H1 (cell line): ENCODE results near the gene THAP2. TPM values are rescaled to one million over a fixed set of nuclear protein-coding genes. Genes with fewer than 3 reads are reported as not detected.

Source experiments
- CTCF ChIA-PET: fragments of 300-600 bp; sonication (Branson Sonifier 250); formaldehyde crosslinking; loops from one replicate; lab custom pipeline; 2021; ENCODE audit not compliant: partially characterized antibody; lab: Charles Lee
- POLR2A ChIA-PET: fragments of 300-600 bp; sonication (Branson Sonifier 250); formaldehyde crosslinking; loops from one replicate; lab custom pipeline; 2021; ENCODE audit warnings: inconsistent platforms; ENCODE audit not compliant: partially characterized antibody; lab: Charles Lee
- DNase-seq, 2 experiments: peaks; one replicate each; pipeline versions ENCODE4 v3.0.0 to v3.0.0-alpha.2; 2010 to 2022; ENCODE audit warnings: low spot score in 2 of 2, low read depth in 1 of 2, mixed read lengths in 1 of 2
- FAIRE-seq: peaks from 2 replicates; lab custom pipeline; 2011; peaks lifted over from hg19 to GRCh38; lab: Jason Lieb, UNC
- H2AFZ ChIP-seq: 2 replicates; pipeline ENCODE4 v1.8.1; 2012; ENCODE audit warnings: low read length, inconsistent platforms
- H2AK5ac ChIP-seq: 2 replicates; pipeline ENCODE4 v1.6.1; 2013; ENCODE audit warnings: low read depth, low read length
- H2BK120ac ChIP-seq: replicated peaks from 2 replicates; pipeline ENCODE3; 2013; ENCODE audit warnings: low read depth, low read length, inconsistent platforms
- H2BK12ac ChIP-seq: 2 replicates; pipeline ENCODE4 v1.6.1; 2013; ENCODE audit warnings: low read depth, low read length
- H2BK15ac ChIP-seq: 2 replicates; pipeline ENCODE4 v1.6.1; 2013; ENCODE audit warnings: low read length
- H2BK20ac ChIP-seq: 2 replicates; pipeline ENCODE4 v1.6.1; 2013; ENCODE audit warnings: low read length
- H2BK5ac ChIP-seq: 2 replicates; pipeline ENCODE4 v1.6.1; 2013; ENCODE audit warnings: low read depth, low read length
- H3K14ac ChIP-seq: 2 replicates; pipeline ENCODE4 v1.6.1; 2013; ENCODE audit warnings: inconsistent platforms; ENCODE audit not compliant: insufficient read length
- H3K18ac ChIP-seq: 2 replicates; pipeline ENCODE4 v1.6.1; 2013; ENCODE audit warnings: low read length; ENCODE audit errors: extremely low read depth
- H3K23ac ChIP-seq: 2 replicates; pipeline ENCODE4 v1.6.1; 2013; ENCODE audit warnings: inconsistent platforms; ENCODE audit not compliant: insufficient read length
- H3K23me2 ChIP-seq: 2 replicates; pipeline ENCODE4 v1.6.1; 2013; ENCODE audit warnings: low read depth, low read length
- H3K27ac ChIP-seq: 2 replicates; pipeline ENCODE4 v1.6.1; 2011; ENCODE audit warnings: low read depth, low read length, inconsistent platforms
- H3K27me3 ChIP-seq, 4 experiments: replicated peaks in 1 of 4; 1 replicate in 1 of 4; 2 replicates in 3 of 4; pipeline versions ENCODE4 v1.6.1 to v1.8.1; 2011 to 2013; ENCODE audit warnings: low read length in 3 of 4, mild to moderate bottlenecking in 3 of 4, inconsistent platforms in 2 of 4, mixed read lengths in 2 of 4, moderate library complexity in 1 of 4; ENCODE audit not compliant: control insufficient read depth in 3 of 4, insufficient read depth in 3 of 4; ENCODE audit errors: extremely low read depth in 1 of 4
- H3K36me3 ChIP-seq, 4 experiments: 2 replicates each; pipeline versions ENCODE4 v1.6.1 to v1.8.1; 2011 to 2013; ENCODE audit warnings: mild to moderate bottlenecking in 4 of 4, low read length in 3 of 4, moderate library complexity in 2 of 4, control low read depth in 1 of 4, inconsistent platforms in 1 of 4; ENCODE audit not compliant: insufficient read depth in 4 of 4, control insufficient read depth in 2 of 4
- H3K4ac ChIP-seq: replicated peaks from 2 replicates; pipeline ENCODE3; 2013; ENCODE audit warnings: low read length, low read depth, mixed read lengths, inconsistent platforms; ENCODE audit not compliant: insufficient read length
- H3K4me1 ChIP-seq, 4 experiments: replicated peaks in 1 of 4; 1 replicate in 1 of 4; 2 replicates in 3 of 4; pipeline versions ENCODE4 v1.6.1 to v1.8.1; 2011 to 2013; ENCODE audit warnings: low read length in 3 of 4, inconsistent platforms in 2 of 4, mixed read lengths in 1 of 4; ENCODE audit not compliant: insufficient read depth in 4 of 4, control insufficient read depth in 3 of 4
- H3K4me2 ChIP-seq, 2 experiments: 2 replicates each; pipeline versions ENCODE4 v1.6.1 to v1.8.1; 2011 to 2013; ENCODE audit warnings: low read depth in 2 of 2, low read length in 2 of 2, control low read depth in 1 of 2, inconsistent platforms in 1 of 2, mild to moderate bottlenecking in 1 of 2; ENCODE audit not compliant: insufficient read depth in 1 of 2
- H3K4me3 ChIP-seq, 4 experiments: fragments of 200-600, 300-600 bp in 1 of 4; sonication (generic), shearing (Covaris generic), sonication (Bioruptor Twin) in 1 of 4; 2 replicates each; pipeline versions ENCODE4 v1.5.1 to v1.8.1; 2011 to 2016; ENCODE audit warnings: low read length in 4 of 4, low read depth in 3 of 4, control low read depth in 2 of 4, inconsistent platforms in 2 of 4, mild to moderate bottlenecking in 2 of 4, mixed read lengths in 1 of 4, moderate library complexity in 1 of 4; ENCODE audit not compliant: insufficient read depth in 2 of 4; ENCODE audit errors: extremely low read depth in 1 of 4
- H3K56ac ChIP-seq: replicated peaks from 2 replicates; pipeline ENCODE3; 2013; ENCODE audit warnings: low read depth, mild to moderate bottlenecking, mixed read lengths, low read length, inconsistent platforms; ENCODE audit not compliant: insufficient read length
- H3K79me1 ChIP-seq: 2 replicates; pipeline ENCODE4 v1.6.1; 2013; ENCODE audit warnings: low read depth, low read length, control low read depth
- H3K79me2 ChIP-seq, 2 experiments: 2 replicates each; pipeline versions ENCODE4 v1.6.1 to v1.8.1; 2012 to 2013; ENCODE audit warnings: low read length in 2 of 2, mild to moderate bottlenecking in 2 of 2, inconsistent platforms in 1 of 2; ENCODE audit not compliant: insufficient read depth in 2 of 2, control insufficient read depth in 1 of 2
- H3K9ac ChIP-seq, 4 experiments: replicated peaks in 1 of 4; 1 replicate in 1 of 4; 2 replicates in 3 of 4; pipeline versions ENCODE4 v1.6.1 to v1.8.1; 2011 to 2013; ENCODE audit warnings: low read depth in 3 of 4, low read length in 3 of 4, control low read depth in 2 of 4, mild to moderate bottlenecking in 2 of 4, moderate library complexity in 2 of 4, inconsistent platforms in 1 of 4; ENCODE audit errors: extremely low read depth in 1 of 4
- H3K9me3 ChIP-seq, 2 experiments: 2 replicates each; pipeline versions ENCODE4 v1.6.1 to v1.8.1; 2012 to 2013; ENCODE audit warnings: mild to moderate bottlenecking in 2 of 2, moderate library complexity in 2 of 2, control low read depth in 1 of 2, inconsistent platforms in 1 of 2, low read depth in 1 of 2, low read length in 1 of 2, mixed read lengths in 1 of 2; ENCODE audit not compliant: insufficient read depth in 2 of 2
- H4K20me1 ChIP-seq, 2 experiments: replicated peaks in 1 of 2; 2 replicates each; pipeline versions ENCODE3 to v1.8.1; 2011 to 2013; ENCODE audit warnings: inconsistent platforms in 2 of 2, low read length in 2 of 2, mild to moderate bottlenecking in 1 of 2; ENCODE audit not compliant: insufficient read depth in 2 of 2, control insufficient read depth in 1 of 2
- H4K5ac ChIP-seq: 2 replicates; pipeline ENCODE4 v1.6.1; 2013; ENCODE audit warnings: low read length, low read depth, mixed read lengths, inconsistent platforms; ENCODE audit not compliant: insufficient read length
- H4K8ac ChIP-seq: 2 replicates; pipeline ENCODE4 v1.8.0; 2013; ENCODE audit warnings: mild to moderate bottlenecking, moderate library complexity, low read length, inconsistent platforms; ENCODE audit not compliant: insufficient read depth; ENCODE audit errors: extremely low read depth
- H4K91ac ChIP-seq: replicated peaks from 2 replicates; pipeline ENCODE3; 2013; ENCODE audit warnings: low read length, mixed read lengths, inconsistent platforms; ENCODE audit not compliant: insufficient read length
- BRCA1 ChIP-seq: IDR thresholded peaks from 2 replicates; pipeline ENCODE4 v1.6.1; 2012; ENCODE audit warnings: low read depth, low read length, improper control_type of control experiment
- CREB1 ChIP-seq: IDR thresholded peaks from 2 replicates; pipeline ENCODE4 v1.6.1; 2012; ENCODE audit warnings: inconsistent platforms
- EP300 ChIP-seq, 2 experiments: IDR thresholded peaks; 1 replicate in 1 of 2; 2 replicates in 1 of 2; pipeline ENCODE4 v1.6.1; 2011 to 2012; ENCODE audit warnings: low read depth in 2 of 2, low read length in 2 of 2, mild to moderate bottlenecking in 2 of 2, borderline replicate concordance in 1 of 2, inconsistent platforms in 1 of 2, moderate library complexity in 1 of 2
- MAFK ChIP-seq: IDR thresholded peaks from 2 replicates; pipeline ENCODE4 v1.6.1; 2012; ENCODE audit warnings: low read depth, mild to moderate bottlenecking, improper control_type of control experiment, low read length
- WGBS, 2 experiments: shearing (Covaris generic) in 1 of 2; methylation state at CpG; one replicate each; pipeline versions ENCODE4 v1.1.6 to v1.1.7; 2013 to 2015; ENCODE audit warnings: low lambda C conversion rate in 2 of 2, mixed read lengths in 2 of 2, inconsistent platforms in 1 of 2, low coverage in 1 of 2, missing lambda C conversion rate in 1 of 2; ENCODE audit not compliant: insufficient replicate concordance in 2 of 2, insufficient coverage in 1 of 2, insufficient read length in 1 of 2; ENCODE audit errors: extremely low coverage in 1 of 2, missing lambda C conversion rate in 1 of 2; 5-methylcytosine and 5-hydroxymethylcytosine counted together
- polyA plus RNA-seq, 7 experiments: library from polyadenylated mRNA; depleted of rRNA in 3 of 7; stranded (reverse) in 5 of 7; unstranded in 2 of 7; fragments of >200 nt in 5 of 7; fragments of 200-250 nt in 2 of 7; gene quantifications; 1 replicate in 5 of 7; 2 replicates in 1 of 7; 4 replicates in 1 of 7; pipeline versions ENCODE4 v1.2.1 to v1.2.3, GENCODE V29; 2011 to 2013; ENCODE audit warnings: missing spikeins in 2 of 7, mixed read lengths in 2 of 7
- total RNA-seq: library from RNA; stranded (reverse); fragmentation: NEBNext Ultra II Directional; extraction: Animal tissue kit (Norgen Biotek cat#: 25700); gene quantifications from 2 replicates; pipeline ENCODE4 v1.2.1, GENCODE V29; 2021

Gene THAP2
- total and polyA plus RNA-seq, 2 of the 8 experiments (the other 6 are each of a cell fraction or from before 2014, with no cell fraction given): 1.8 to 5.3 TPM

DNA sequence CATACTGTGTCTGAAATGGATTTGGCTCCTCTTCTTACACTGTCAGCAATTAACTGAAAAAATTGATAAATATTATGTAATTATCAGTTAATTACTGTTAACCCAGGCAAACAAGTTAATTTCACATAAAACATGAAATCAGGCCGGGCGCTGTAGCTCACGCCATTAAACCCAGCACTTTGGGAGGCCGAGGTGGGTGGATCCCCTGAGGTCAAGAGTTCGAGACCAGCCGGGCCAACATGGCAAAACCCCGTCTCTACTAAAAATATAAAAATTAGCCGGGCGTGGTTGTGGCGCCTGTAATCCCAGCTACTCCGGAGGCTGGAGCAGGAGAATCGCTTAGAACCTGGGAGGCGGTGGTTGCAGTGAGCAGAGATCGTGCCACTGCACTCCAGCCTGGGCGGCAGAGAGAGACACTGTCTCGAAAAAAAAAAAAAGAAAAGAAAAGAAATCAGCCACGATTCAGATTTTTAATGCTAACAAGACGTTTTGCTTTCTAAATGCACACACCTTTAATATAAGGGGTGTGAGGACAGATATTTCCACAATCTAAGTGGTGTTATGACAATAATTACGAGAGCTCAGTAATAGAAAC is 21.3 kb downstream of the THAP2 start:
- no peak overlapping the region for H3K23ac ChIP-seq
- no peaks in the 10 kb centered on the region for H4K20me1 ChIP-seq
- no peak overlapping the region for H2BK15ac ChIP-seq
- H2AK5ac ChIP-seq: no peak overlapping the region
- H2BK5ac ChIP-seq: no peak overlapping the region
- no peaks in the 10 kb centered on the region for H3K9me3 ChIP-seq
- CTCF ChIA-PET: interaction anchor here (0.7 to 4.1 kb wide), 8 partner anchors 8 to 64 kb away, joined by 3 to 21 read pairs (median 7); partner anchors contain the start of genes THAP2 and ZFC3H1
- H3K23me2 ChIP-seq: peaks cover 2% of the 10 kb centered on the region; the same call in 1 of the 2 replicates
- H3K4me1 ChIP-seq: no peaks in the 10 kb centered on the region
- peak overlapping the region; percentile 94; the same call in 1 of the 2 replicates for H2AFZ ChIP-seq
- POLR2A ChIA-PET: interaction anchor here (0.7 to 6.1 kb wide), 13 partner anchors 8 to 138 kb away, joined by 3 to 81 read pairs (median 4); partner anchors contain the start of genes RAB21, THAP2 and ZFC3H1
- no peaks in the 10 kb centered on the region for H3K27me3 ChIP-seq
- 0 out of 2 replicates have a peak overlapping the region, but pooled peaks have one; percentile 50 for H2BK12ac ChIP-seq
- H3K79me2 ChIP-seq: no peaks in the 10 kb centered on the region
- H4K5ac ChIP-seq: no peak overlapping the region
- no peak overlapping the region for H4K91ac ChIP-seq
- peak overlapping the region in 2 of 4 experiments; percentile 69 to 79; a peak in 2 of 7 replicates for H3K9ac ChIP-seq
- no peaks in the 10 kb centered on the region for H3K79me1 ChIP-seq
- no peak overlapping the region; the same call in 1 of the 2 replicates for H3K27ac ChIP-seq
- DNase-seq (no peak), FAIRE-seq (no peak)
- H3K14ac ChIP-seq: no peak overlapping the region
- TF ChIP-seq MAFK (no peak), CREB1 (no peak), EP300 (IDR thresholded peaks at IDR 0.05; ENCODE audit: borderline replicate concordance in 1 of 2, low read depth in 2 of 2, low read length in 2 of 2) (no peak), BRCA1 (no peak)
- TF ChIP-seq, all 59 proteins: peak for 0
- WGBS, 2 experiments: 69% methylated on average over 18 of the region's 19 CpGs; no CpG with 5 or more reads in 1 of the 2 experiments
- peak overlapping the region; percentile 46 to 78 (median 70) for H3K4me3 ChIP-seq
- H3K18ac ChIP-seq: 0 out of 2 replicates have a peak overlapping the region, but pooled peaks have one; percentile 86
- H3K36me3 ChIP-seq: no peaks in the 10 kb centered on the region
- H3K4ac ChIP-seq: no peak overlapping the region
- H3K56ac ChIP-seq: no peak overlapping the region
- H4K8ac ChIP-seq: 0 out of 2 replicates have a peak overlapping the region, but pooled peaks have one; percentile 25
- peak overlapping the region; percentile 32 to 72 for H3K4me2 ChIP-seq
- no peak overlapping the region for H2BK20ac ChIP-seq
- no peak overlapping the region for H2BK120ac ChIP-seq
